Neutrophil (primary cell): ENCODE measurements around the gene CCDC85A.
"Not testable (repeated sequence)": the region's sequence is repeated elsewhere in the genome, so short reads cannot be mapped to it uniquely, and the experiment has no call there.

Experiments
- H3K27ac ChIP-seq: fragments of 200-600 bp; sonication (generic); 2 replicates; pipeline ENCODE4 v1.5.1; 2016; ENCODE audit warnings: mild to moderate bottlenecking, moderate library complexity
- H3K27me3 ChIP-seq: fragments of 200-600 bp; sonication (generic); 2 replicates; pipeline ENCODE4 v1.6.0; 2016; ENCODE audit warnings: mild to moderate bottlenecking
- H3K36me3 ChIP-seq: fragments of 200-600 bp; sonication (generic); 2 replicates; pipeline ENCODE4 v1.5.1; 2017
- H3K4me1 ChIP-seq, 2 experiments: fragments of 200-600 bp in 1 of 2; sonication (generic) in 1 of 2; 1 replicate in 1 of 2; 2 replicates in 1 of 2; pipeline versions ENCODE4 v1.5.1 to v1.6.1; 2013 to 2016; ENCODE audit warnings: low read depth in 1 of 2, low read length in 1 of 2, mild to moderate bottlenecking in 1 of 2, moderate library complexity in 1 of 2; ENCODE audit not compliant: control insufficient read depth in 1 of 2, insufficient read depth in 1 of 2
- H3K4me3 ChIP-seq, 2 experiments: fragments of 200-600 bp in 1 of 2; sonication (generic) in 1 of 2; 1 replicate in 1 of 2; 2 replicates in 1 of 2; pipeline ENCODE4 v1.5.1; 2013 to 2016; ENCODE audit warnings: low read depth in 1 of 2, low read length in 1 of 2, mild to moderate bottlenecking in 1 of 2, moderate library complexity in 1 of 2
- H3K9me3 ChIP-seq: fragments of 200-600 bp; sonication (generic); 2 replicates; pipeline ENCODE4 v1.5.1; 2016
- CTCF ChIP-seq: fragments of 200-600 bp; sonication (generic); IDR thresholded peaks from 2 replicates; pipeline ENCODE4 v1.5.1; 2016; ENCODE audit warnings: antibody characterized with exemption

The CCDC85A gene

GRCh38 chr2:56155188-56155587 lies 28.6 kb upstream of the CCDC85A start:
- H3K27me3 ChIP-seq, result no peaks in the 10 kb centered on the region
- no peak overlapping the region for H3K4me3 ChIP-seq
- H3K9me3 ChIP-seq, result no peaks in the 10 kb centered on the region
- TF ChIP-seq CTCF, result no peak
- no peaks in the 10 kb centered on the region for H3K36me3 ChIP-seq
- H3K27ac ChIP-seq, result no peak overlapping the region
- no peaks in the 10 kb centered on the region for H3K4me1 ChIP-seq

- H3K36me3 ChIP-seq, H3K27me3 ChIP-seq, H3K4me3 ChIP-seq, H3K27ac ChIP-seq, H3K9me3 ChIP-seq, H3K4me1 ChIP-seq: not testable (repeated sequence)
These were observed 23.9 kb upstream of the CCDC85A start for GRCh38 chr2:56159875-56160274.

- no peak overlapping the region for H3K27ac ChIP-seq
- H3K36me3 ChIP-seq, result no peaks in the 10 kb centered on the region
- no peaks in the 10 kb centered on the region for H3K27me3 ChIP-seq
- H3K4me3 ChIP-seq, result no peak overlapping the region
- H3K9me3 ChIP-seq, result no peaks in the 10 kb centered on the region
- no peak for TF ChIP-seq CTCF
- no peaks in the 10 kb centered on the region for H3K4me1 ChIP-seq
These were observed 15.9 kb upstream of the CCDC85A start for GRCh38 chr2:56167616-56168562.

- H3K9me3 ChIP-seq, result no peaks in the 10 kb centered on the region
- no peak for TF ChIP-seq CTCF
- no peaks in the 10 kb centered on the region for H3K27me3 ChIP-seq
- no peak overlapping the region for H3K4me3 ChIP-seq
- H3K27ac ChIP-seq, result no peak overlapping the region
- no peaks in the 10 kb centered on the region for H3K4me1 ChIP-seq
- H3K36me3 ChIP-seq, result no peaks in the 10 kb centered on the region
These were observed 14.3 kb upstream of the CCDC85A start for GRCh38 chr2:56169521-56169920.

- no peak for TF ChIP-seq CTCF
- Histone ChIP-seq H3K27me3 (no peaks in the 10 kb centered on the region), H3K36me3 (no peaks in the 10 kb centered on the region), H3K27ac (no peak overlapping the region), H3K4me3 (no peak overlapping the region), H3K4me1 (no peaks in the 10 kb centered on the region), H3K9me3 (no peaks in the 10 kb centered on the region)
These were observed 13.3 kb upstream of the CCDC85A start for GRCh38 chr2:56170504-56170903.

- no peak overlapping the region for H3K4me3 ChIP-seq
- H3K27ac ChIP-seq, result no peak overlapping the region
- no peaks in the 10 kb centered on the region for H3K36me3 ChIP-seq
- no peaks in the 10 kb centered on the region for H3K9me3 ChIP-seq
- H3K27me3 ChIP-seq, result no peaks in the 10 kb centered on the region
- no peak for TF ChIP-seq CTCF
- no peaks in the 10 kb centered on the region for H3K4me1 ChIP-seq
These were observed 12.8 kb upstream of the CCDC85A start for GRCh38 chr2:56170988-56171387.
